Measurements from ENCODE around the gene TSPAN18.

The TSPAN18 gene

DNA sequence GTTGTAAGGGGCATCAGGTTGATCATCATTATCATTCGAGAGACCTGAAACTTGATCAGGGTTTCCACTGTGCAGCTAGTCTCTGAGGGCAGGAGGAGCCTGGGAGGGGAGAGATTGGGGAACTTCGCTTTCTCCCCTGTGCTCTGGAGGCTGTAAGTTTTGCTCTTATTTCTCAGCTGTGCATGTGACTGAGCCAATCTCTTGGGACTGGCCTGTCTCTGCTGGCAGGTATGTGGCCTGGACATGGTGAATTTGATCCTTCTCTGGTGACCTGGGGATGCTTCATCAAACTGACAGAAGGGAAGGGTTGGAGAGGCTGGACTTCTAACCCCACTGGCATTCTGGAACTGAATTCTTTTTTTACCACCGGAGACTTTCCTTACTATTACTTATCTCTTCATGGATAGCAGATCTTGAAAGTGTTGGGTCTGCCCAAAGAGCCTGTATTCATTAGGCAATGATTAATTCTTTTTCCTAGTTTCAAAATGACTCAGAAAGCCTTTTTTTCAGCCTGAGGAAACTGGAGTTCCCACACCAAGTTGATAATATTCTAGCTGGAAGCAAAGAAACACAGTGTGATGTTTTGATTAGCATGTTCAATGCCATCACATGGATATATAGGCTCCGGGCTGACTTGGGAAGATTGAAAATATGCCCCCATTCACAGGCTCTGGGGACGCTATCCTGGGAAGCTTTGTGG is 36.5 kb downstream of the TSPAN18 start:
- Histone ChIP-seq H2AFZ (ENCODE audit: low read length) (no peak overlapping the region), H3K9ac (ENCODE audit: low read depth, low read length, poor library complexity) (no peak overlapping the region), H3K79me1 (ENCODE audit: low read depth, low read length) (peaks cover 6% of the 10 kb centered on the region), H3K4me1 (ENCODE audit: control insufficient read depth in 2 of 2, insufficient read depth in 1 of 2, low read depth in 1 of 2, low read length in 2 of 2) (peaks cover 26 to 28% of the 10 kb centered on the region in 2 donors), H3K4ac (ENCODE audit: low read length) (no peak overlapping the region), H3K4me3 (ENCODE audit: low read length in 2 of 2) (no peak overlapping the region), H2BK120ac (ENCODE audit: low read depth, low read length) (no peak overlapping the region), H3K14ac (ENCODE audit: low read length) (no peak overlapping the region), H3K27me3 (ENCODE audit: control insufficient read depth in 3 of 3, insufficient read depth in 3 of 3, low read depth in 1 of 3, low read length in 3 of 3) (no peaks in the 10 kb centered on the region), H2AK5ac (ENCODE audit: low read depth, low read length) (no peak overlapping the region), H2BK12ac (ENCODE audit: low read length) (no peak overlapping the region), H3K4me2 (ENCODE audit: insufficient read depth, low read length, poor library complexity, severe bottlenecking) (no peak overlapping the region), H3K9me3 (replicated peaks in 1 of 2; ENCODE audit: control insufficient read depth in 2 of 2, insufficient read depth in 1 of 2, low read depth in 1 of 2, low read length in 2 of 2) (peaks cover 9 to 19% of the 10 kb centered on the region in 2 donors), H2BK15ac (ENCODE audit: low read length) (no peak overlapping the region), H3K36me3 (replicated peaks in 1 of 2; ENCODE audit: control insufficient read depth in 2 of 2, insufficient read depth in 2 of 2, low read length in 2 of 2) (peaks cover 26 to 48% of the 10 kb centered on the region in 2 donors), H4K8ac (ENCODE audit: low read depth, low read length) (no peak overlapping the region), H3K27ac (replicated peaks; ENCODE audit: low read length) (no peak overlapping the region), H2BK5ac (ENCODE audit: low read length) (no peak overlapping the region), H4K91ac (ENCODE audit: low read depth, low read length, poor library complexity) (no peak overlapping the region), H3K18ac (ENCODE audit: low read length) (no peak overlapping the region), H3K23ac (ENCODE audit: low read depth, low read length, poor library complexity) (no peak overlapping the region)
- no CpG with 5 or more reads among the region's 5 CpGs for WGBS, 2 donors (ENCODE audit: extremely low coverage in 2 of 2, insufficient read length in 2 of 2, insufficient replicate concordance in 1 of 2)
- no peak for DNase-seq (ENCODE audit: low spot score)

DNA sequence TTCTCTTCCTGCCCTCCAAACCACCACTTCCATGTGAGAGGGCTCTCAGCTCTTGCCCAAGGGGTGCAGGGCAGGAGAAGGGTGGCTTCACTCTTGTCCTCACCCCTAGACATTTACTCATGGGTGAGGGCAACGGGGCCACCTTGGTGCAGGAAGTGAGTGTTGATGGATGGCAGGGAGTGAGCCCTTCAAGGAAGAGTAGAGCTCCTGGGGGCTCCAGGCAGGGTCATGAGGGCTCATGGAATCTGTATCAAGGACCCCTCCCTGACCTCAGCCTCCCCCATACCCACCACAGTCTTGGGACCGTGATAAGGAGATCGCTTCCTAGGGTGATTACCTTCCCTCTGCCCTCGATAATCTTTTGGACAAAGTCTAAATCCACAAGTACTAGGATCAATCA is 37.8 kb downstream of the TSPAN18 start:
- Histone ChIP-seq H3K18ac (ENCODE audit: low read length) (peak overlapping the region; percentile 30), H3K27me3 (ENCODE audit: control insufficient read depth in 3 of 3, insufficient read depth in 3 of 3, low read depth in 1 of 3, low read length in 3 of 3) (no peaks in the 10 kb centered on the region), H2BK12ac (ENCODE audit: low read length) (no peak overlapping the region), H3K27ac (replicated peaks; ENCODE audit: low read length) (no peak overlapping the region), H3K9me3 (replicated peaks in 1 of 2; ENCODE audit: control insufficient read depth in 2 of 2, insufficient read depth in 1 of 2, low read depth in 1 of 2, low read length in 2 of 2) (peaks cover 9 to 21% of the 10 kb centered on the region in 2 donors), H3K36me3 (replicated peaks in 1 of 2; ENCODE audit: control insufficient read depth in 2 of 2, insufficient read depth in 2 of 2, low read length in 2 of 2) (peaks cover 26 to 52% of the 10 kb centered on the region in 2 donors), H2BK15ac (ENCODE audit: low read length) (no peak overlapping the region), H3K4me2 (ENCODE audit: insufficient read depth, low read length, poor library complexity, severe bottlenecking) (no peak overlapping the region), H2AFZ (ENCODE audit: low read length) (no peak overlapping the region), H2AK5ac (ENCODE audit: low read depth, low read length) (no peak overlapping the region), H2BK5ac (ENCODE audit: low read length) (no peak overlapping the region), H3K4me3 (ENCODE audit: low read length in 2 of 2) (no peak overlapping the region), H3K79me1 (ENCODE audit: low read depth, low read length) (peaks cover 6% of the 10 kb centered on the region), H2BK120ac (ENCODE audit: low read depth, low read length) (no peak overlapping the region), H3K4me1 (ENCODE audit: control insufficient read depth in 2 of 2, insufficient read depth in 1 of 2, low read depth in 1 of 2, low read length in 2 of 2) (peaks cover 26 to 27% of the 10 kb centered on the region in 2 donors), H4K91ac (ENCODE audit: low read depth, low read length, poor library complexity) (no peak overlapping the region), H3K14ac (ENCODE audit: low read length) (no peak overlapping the region), H3K9ac (ENCODE audit: low read depth, low read length, poor library complexity) (no peak overlapping the region), H3K4ac (ENCODE audit: low read length) (no peak overlapping the region), H4K8ac (ENCODE audit: low read depth, low read length) (no peak overlapping the region), H3K23ac (ENCODE audit: low read depth, low read length, poor library complexity) (no peak overlapping the region)
- no CpG with 5 or more reads among the region's 4 CpGs for WGBS, 2 donors (ENCODE audit: extremely low coverage in 2 of 2, insufficient read length in 2 of 2, insufficient replicate concordance in 1 of 2)
- no peak for DNase-seq (ENCODE audit: low spot score)

DNA sequence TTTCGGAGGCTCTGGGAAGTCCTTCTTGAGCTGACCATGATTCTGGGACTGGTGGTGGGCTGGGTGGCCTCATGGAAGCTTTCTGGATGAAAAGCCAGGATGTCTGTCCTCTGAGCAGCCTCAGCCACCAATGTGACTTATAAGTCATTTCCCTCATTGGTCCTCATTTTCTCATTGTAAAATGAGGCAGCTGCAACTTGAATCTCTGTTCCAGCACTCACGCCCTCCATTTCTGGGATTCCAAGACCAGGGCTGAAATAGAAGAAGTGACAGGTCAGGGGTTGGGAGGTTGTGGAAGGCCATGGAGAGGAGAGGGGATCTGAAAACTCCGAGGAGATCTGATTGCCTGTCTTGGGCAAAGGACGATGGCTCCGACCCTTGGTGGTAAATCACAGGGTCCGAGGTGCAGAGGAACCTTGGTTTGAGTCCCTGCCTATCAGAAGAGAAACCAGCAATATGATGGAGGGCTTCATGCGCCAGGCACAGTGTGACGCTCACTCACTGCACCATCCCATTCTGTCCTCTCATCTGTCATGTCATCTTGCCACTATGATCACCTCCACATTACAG is 38.3 kb downstream of the TSPAN18 start:
- peaks cover 9 to 21% of the 10 kb centered on the region in 2 donors for H3K9me3 ChIP-seq (replicated peaks in 1 of 2; ENCODE audit: control insufficient read depth in 2 of 2, insufficient read depth in 1 of 2, low read depth in 1 of 2, low read length in 2 of 2)
- H3K4me1 ChIP-seq (ENCODE audit: control insufficient read depth in 2 of 2, insufficient read depth in 1 of 2, low read depth in 1 of 2, low read length in 2 of 2), result peaks cover 22 to 26% of the 10 kb centered on the region in 2 donors
- no peak for DNase-seq (ENCODE audit: low spot score)
- no peak overlapping the region for H4K91ac ChIP-seq (ENCODE audit: low read depth, low read length, poor library complexity)
- H3K14ac ChIP-seq (ENCODE audit: low read length), result no peak overlapping the region
- H2BK12ac ChIP-seq (ENCODE audit: low read length), result no peak overlapping the region
- no peak overlapping the region for H4K8ac ChIP-seq (ENCODE audit: low read depth, low read length)
- no peak overlapping the region for H2BK5ac ChIP-seq (ENCODE audit: low read length)
- H2BK120ac ChIP-seq (ENCODE audit: low read depth, low read length), result no peak overlapping the region
- no peaks in the 10 kb centered on the region for H3K27me3 ChIP-seq (ENCODE audit: control insufficient read depth in 3 of 3, insufficient read depth in 3 of 3, low read depth in 1 of 3, low read length in 3 of 3)
- WGBS, 2 donors (ENCODE audit: extremely low coverage in 2 of 2, insufficient read length in 2 of 2, insufficient replicate concordance in 1 of 2), result no CpG with 5 or more reads among the region's 8 CpGs
- no peak overlapping the region for H3K4me2 ChIP-seq (ENCODE audit: insufficient read depth, low read length, poor library complexity, severe bottlenecking)
- H3K18ac ChIP-seq (ENCODE audit: low read length), result no peak overlapping the region
- H3K36me3 ChIP-seq (replicated peaks in 1 of 2; ENCODE audit: control insufficient read depth in 2 of 2, insufficient read depth in 2 of 2, low read length in 2 of 2), result peaks cover 26 to 58% of the 10 kb centered on the region in 2 donors
- peaks cover 6% of the 10 kb centered on the region for H3K79me1 ChIP-seq (ENCODE audit: low read depth, low read length)
- H3K9ac ChIP-seq (ENCODE audit: low read depth, low read length, poor library complexity), result no peak overlapping the region
- no peak overlapping the region for H2BK15ac ChIP-seq (ENCODE audit: low read length)
- no peak overlapping the region for H2AFZ ChIP-seq (ENCODE audit: low read length)
- H3K4ac ChIP-seq (ENCODE audit: low read length), result no peak overlapping the region
- no peak overlapping the region for H3K27ac ChIP-seq (replicated peaks; ENCODE audit: low read length)
- H3K23ac ChIP-seq (ENCODE audit: low read depth, low read length, poor library complexity), result no peak overlapping the region
- H2AK5ac ChIP-seq (ENCODE audit: low read depth, low read length), result no peak overlapping the region
- no peak overlapping the region for H3K4me3 ChIP-seq (ENCODE audit: low read length in 2 of 2)

DNA sequence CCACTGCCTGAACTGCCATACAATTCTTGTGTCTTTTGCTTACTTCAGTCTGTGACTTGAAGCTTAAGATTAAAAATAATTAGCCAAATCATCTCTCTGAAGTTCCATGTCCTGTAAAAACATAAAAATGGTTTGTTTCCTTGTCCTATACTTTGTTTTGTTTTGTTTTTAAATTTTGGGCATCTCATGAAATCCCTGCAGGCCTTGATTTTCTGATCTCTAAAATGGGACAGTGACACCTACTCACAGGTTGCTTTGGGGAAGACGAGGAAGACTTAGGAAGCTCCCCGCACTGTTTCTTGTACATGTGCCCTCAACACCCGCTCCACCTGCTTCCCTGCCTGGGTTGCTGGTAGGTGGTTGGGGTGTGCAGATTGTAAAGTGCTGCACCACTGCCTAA is 38.9 kb downstream of the TSPAN18 start:
- no peak overlapping the region for H2AFZ ChIP-seq (ENCODE audit: low read length)
- no peak overlapping the region for H3K23ac ChIP-seq (ENCODE audit: low read depth, low read length, poor library complexity)
- peaks cover 6% of the 10 kb centered on the region for H3K79me1 ChIP-seq (ENCODE audit: low read depth, low read length)
- H3K4me3 ChIP-seq (ENCODE audit: low read length in 2 of 2), result no peak overlapping the region
- H4K91ac ChIP-seq (ENCODE audit: low read depth, low read length, poor library complexity), result no peak overlapping the region
- H3K9me3 ChIP-seq (replicated peaks in 1 of 2; ENCODE audit: control insufficient read depth in 2 of 2, insufficient read depth in 1 of 2, low read depth in 1 of 2, low read length in 2 of 2), result peaks cover 9 to 21% of the 10 kb centered on the region in 2 donors
- no peak overlapping the region for H4K8ac ChIP-seq (ENCODE audit: low read depth, low read length)
- no peak overlapping the region for H2BK12ac ChIP-seq (ENCODE audit: low read length)
- no peak for DNase-seq (ENCODE audit: low spot score)
- H2BK120ac ChIP-seq (ENCODE audit: low read depth, low read length), result no peak overlapping the region
- H2BK5ac ChIP-seq (ENCODE audit: low read length), result no peak overlapping the region
- H3K14ac ChIP-seq (ENCODE audit: low read length), result no peak overlapping the region
- peaks cover 19 to 21% of the 10 kb centered on the region in 2 donors for H3K4me1 ChIP-seq (ENCODE audit: control insufficient read depth in 2 of 2, insufficient read depth in 1 of 2, low read depth in 1 of 2, low read length in 2 of 2)
- no peak overlapping the region for H2BK15ac ChIP-seq (ENCODE audit: low read length)
- no peak overlapping the region for H3K18ac ChIP-seq (ENCODE audit: low read length)
- H2AK5ac ChIP-seq (ENCODE audit: low read depth, low read length), result no peak overlapping the region
- peaks cover 26 to 63% of the 10 kb centered on the region in 2 donors for H3K36me3 ChIP-seq (replicated peaks in 1 of 2; ENCODE audit: control insufficient read depth in 2 of 2, insufficient read depth in 2 of 2, low read length in 2 of 2)
- no peak overlapping the region for H3K4me2 ChIP-seq (ENCODE audit: insufficient read depth, low read length, poor library complexity, severe bottlenecking)
- H3K27me3 ChIP-seq (ENCODE audit: control insufficient read depth in 3 of 3, insufficient read depth in 3 of 3, low read depth in 1 of 3, low read length in 3 of 3), result no peaks in the 10 kb centered on the region
- WGBS, 2 donors (ENCODE audit: extremely low coverage in 2 of 2, insufficient read length in 2 of 2, insufficient replicate concordance in 1 of 2), result no CpG with 5 or more reads among the region's 3 CpGs
- no peak overlapping the region for H3K27ac ChIP-seq (replicated peaks; ENCODE audit: low read length)
- H3K4ac ChIP-seq (ENCODE audit: low read length), result no peak overlapping the region
- H3K9ac ChIP-seq (ENCODE audit: low read depth, low read length, poor library complexity), result peak overlapping the region; percentile 64
